ENCODE results near the gene TOR4A.

Gene TOR4A

GRCh38 chr9:137250329-137251193 is 27.0 kb upstream of the TOR4A start:
- Histone ChIP-seq H3K27me3 (ENCODE audit: insufficient read depth, poor library complexity, severe bottlenecking) (no peaks in the 10 kb centered on the region), H3K4me3 (replicated peaks; ENCODE audit: insufficient read depth, low read length) (no peak overlapping the region), H3K27ac (replicated peaks) (no peak overlapping the region)
- no peak for TF ChIP-seq GABPA (IDR thresholded peaks at IDR 0.05; ENCODE audit: low read depth)
- no peak for TF ChIP-seq REST (IDR thresholded peaks at IDR 0.05; ENCODE audit: insufficient replicate concordance, low read depth)
- TF ChIP-seq SPI1 (IDR thresholded peaks at IDR 0.05; ENCODE audit: borderline replicate concordance, low read depth) = no peak
- TF ChIP-seq POLR2AphosphoS5 (IDR thresholded peaks at IDR 0.05; ENCODE audit: low read depth) = no peak
- no peak for TF ChIP-seq CTCF (IDR thresholded peaks at IDR 0.05; ENCODE audit: insufficient read depth, low read length)
- DNase-seq (ENCODE audit: low read depth in 1 of 2, low spot score in 1 of 2) = no peak

- no peak for TF ChIP-seq GABPA (IDR thresholded peaks at IDR 0.05; ENCODE audit: low read depth)
- no peak for TF ChIP-seq REST (IDR thresholded peaks at IDR 0.05; ENCODE audit: insufficient replicate concordance, low read depth)
- no peak for TF ChIP-seq POLR2AphosphoS5 (IDR thresholded peaks at IDR 0.05; ENCODE audit: low read depth)
- no peak for TF ChIP-seq SPI1 (IDR thresholded peaks at IDR 0.05; ENCODE audit: borderline replicate concordance, low read depth)
- no peak for TF ChIP-seq CTCF (IDR thresholded peaks at IDR 0.05; ENCODE audit: insufficient read depth, low read length)
- Histone ChIP-seq H3K27me3 (ENCODE audit: insufficient read depth, poor library complexity, severe bottlenecking) (no peaks in the 10 kb centered on the region), H3K27ac (replicated peaks) (no peak within 1 kb of the TSS), H3K4me3 (replicated peaks; ENCODE audit: insufficient read depth, low read length) (no peak within 1 kb of the TSS)
- no peak for DNase-seq (ENCODE audit: low read depth in 1 of 2, low spot score in 1 of 2)
These were observed 26.4 kb upstream of the TOR4A start, which contains the start of gene STPG3 for GRCh38 chr9:137251194-137251461. STPG3 (plus strand) TSS chr9:137251286; CDS start chr9:137251287, 1 bp downstream.

- TF ChIP-seq POLR2AphosphoS5 (IDR thresholded peaks at IDR 0.05; ENCODE audit: low read depth) (no peak), REST (IDR thresholded peaks at IDR 0.05; ENCODE audit: insufficient replicate concordance, low read depth) (no peak), SPI1 (IDR thresholded peaks at IDR 0.05; ENCODE audit: borderline replicate concordance, low read depth) (no peak), CTCF (IDR thresholded peaks at IDR 0.05; ENCODE audit: insufficient read depth, low read length) (no peak), GABPA (IDR thresholded peaks at IDR 0.05; ENCODE audit: low read depth) (no peak)
These were observed 25.8 kb upstream of the TOR4A start for GRCh38 chr9:137251490-137252268.

More at GRCh38 chr9:137251490-137252268, 25.8 kb upstream of the TOR4A start:
- Histone ChIP-seq H3K27me3 (ENCODE audit: insufficient read depth, poor library complexity, severe bottlenecking) (no peaks in the 10 kb centered on the region), H3K27ac (replicated peaks) (no peak overlapping the region), H3K4me3 (replicated peaks; ENCODE audit: insufficient read depth, low read length) (no peak overlapping the region)
- no peak for DNase-seq (ENCODE audit: low read depth in 1 of 2, low spot score in 1 of 2)

All from HL-60 (cell line).